Thyroid gland (tissue), 4 donors: ENCODE results near the gene ATP4A.

ENCODE experiments used
- POLR2A ChIP-seq, 2 donors: fragments of 450-650 bp; IDR thresholded peaks; one replicate each; pipeline ENCODE4 v1.6.1; 2017; ENCODE audit warnings: antibody characterized with exemption in 2 of 2, mild to moderate bottlenecking in 2 of 2, moderate library complexity in 1 of 2
- TF ChIP-seq, protein P1 (sequence below), 6 experiments: fragments of 200-600 bp in 3 of 6; fragments of 450-650 bp in 3 of 6; sonication (generic) in 3 of 6; IDR thresholded peaks; one replicate each; pipeline ENCODE4 v1.5.1; 2016 to 2019; ENCODE audit warnings: antibody characterized with exemption in 6 of 6, mild to moderate bottlenecking in 2 of 6, inconsistent platforms in 1 of 6, moderate library complexity in 1 of 6

GRCh38 chr19:35560677-35561076, 2.8 kb downstream of the ATP4A start:
- TF ChIP-seq, protein P1, sequence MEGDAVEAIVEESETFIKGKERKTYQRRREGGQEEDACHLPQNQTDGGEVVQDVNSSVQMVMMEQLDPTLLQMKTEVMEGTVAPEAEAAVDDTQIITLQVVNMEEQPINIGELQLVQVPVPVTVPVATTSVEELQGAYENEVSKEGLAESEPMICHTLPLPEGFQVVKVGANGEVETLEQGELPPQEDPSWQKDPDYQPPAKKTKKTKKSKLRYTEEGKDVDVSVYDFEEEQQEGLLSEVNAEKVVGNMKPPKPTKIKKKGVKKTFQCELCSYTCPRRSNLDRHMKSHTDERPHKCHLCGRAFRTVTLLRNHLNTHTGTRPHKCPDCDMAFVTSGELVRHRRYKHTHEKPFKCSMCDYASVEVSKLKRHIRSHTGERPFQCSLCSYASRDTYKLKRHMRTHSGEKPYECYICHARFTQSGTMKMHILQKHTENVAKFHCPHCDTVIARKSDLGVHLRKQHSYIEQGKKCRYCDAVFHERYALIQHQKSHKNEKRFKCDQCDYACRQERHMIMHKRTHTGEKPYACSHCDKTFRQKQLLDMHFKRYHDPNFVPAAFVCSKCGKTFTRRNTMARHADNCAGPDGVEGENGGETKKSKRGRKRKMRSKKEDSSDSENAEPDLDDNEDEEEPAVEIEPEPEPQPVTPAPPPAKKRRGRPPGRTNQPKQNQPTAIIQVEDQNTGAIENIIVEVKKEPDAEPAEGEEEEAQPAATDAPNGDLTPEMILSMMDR (IDR thresholded peaks at IDR 0.05) = no peak
- no peak for TF ChIP-seq POLR2A (IDR thresholded peaks at IDR 0.05)
